SJCRH30 (cell line): ENCODE data around the gene FBXW10. TPM values are rescaled to one million over a fixed set of nuclear protein-coding genes. Genes with fewer than 3 reads are reported as not detected.
"Not testable (repeated sequence)": the region's sequence is repeated elsewhere in the genome, so short reads cannot be mapped to it uniquely, and the experiment has no call there.

Experiments used
- DNase-seq, 2 experiments: peaks; one replicate each; pipeline ENCODE4 v3.0.0-alpha.2; 2015 to 2020
- H3K27ac ChIP-seq: fragments of 250-450 bp; sonication (Bioruptor Pico); 2 replicates; pipeline ENCODE4 v1.5.1; 2020; ENCODE audit warnings: mild to moderate bottlenecking, moderate library complexity
- H3K27me3 ChIP-seq: fragments of 250-450 bp; sonication (Bioruptor Pico); 2 replicates; pipeline ENCODE4 v1.5.1; 2020; ENCODE audit warnings: mild to moderate bottlenecking, moderate library complexity
- H3K36me3 ChIP-seq: fragments of 250-450 bp; sonication (Bioruptor Pico); 2 replicates; pipeline ENCODE4 v1.5.1; 2020; ENCODE audit warnings: mild to moderate bottlenecking, moderate library complexity
- H3K4me1 ChIP-seq: fragments of 250-450 bp; sonication (Bioruptor Pico); 2 replicates; pipeline ENCODE4 v1.5.1; 2020; ENCODE audit warnings: mild to moderate bottlenecking, moderate library complexity
- H3K4me3 ChIP-seq: fragments of 250-450 bp; sonication (Bioruptor Pico); 2 replicates; pipeline ENCODE4 v1.5.1; 2020; ENCODE audit warnings: mild to moderate bottlenecking, moderate library complexity
- H3K9me3 ChIP-seq: fragments of 250-450 bp; sonication (Bioruptor Pico); replicated peaks from 2 replicates; pipeline ENCODE4 v1.5.1; 2020; ENCODE audit warnings: mild to moderate bottlenecking, moderate library complexity
- total RNA-seq: library from RNA; depleted of rRNA; stranded (reverse); fragments of >200 nt; shearing (Covaris generic); gene quantifications from 2 replicates; pipeline ENCODE4 v1.2.3, GENCODE V29; 2014; rRNA removed

The FBXW10 gene
- 0.15 and 0.20 TPM in 2 replicates for total RNA-seq

- not testable (repeated sequence) for H3K36me3 ChIP-seq, H3K9me3 ChIP-seq, H3K27me3 ChIP-seq, H3K4me1 ChIP-seq, H3K27ac ChIP-seq
- peak within 1 kb of the TSS; percentile 66 for H3K4me3 ChIP-seq
- DNase-seq = peak; percentile 22 to 52
These were observed at the start of gene FBXW10 for GRCh38 chr17:18743699-18744421. Gene FBXW10, plus strand, starts transcription at chr17:18744054. Its CDS starts 191 bp downstream, at chr17:18744245.

GRCh38 chr17:18695143-18695542 lies 48.7 kb upstream of the FBXW10 start:
- peak in 1 of 2 experiments; percentile 34 for DNase-seq
- H3K9me3 ChIP-seq, H3K27ac ChIP-seq, H3K4me1 ChIP-seq, H3K36me3 ChIP-seq, H3K27me3 ChIP-seq, H3K4me3 ChIP-seq: not testable (repeated sequence)

GRCh38 chr17:18698473-18699103 lies 45.3 kb upstream of the FBXW10 start:
- peak overlapping the region; percentile 67 for H3K4me3 ChIP-seq
- H3K27me3 ChIP-seq, DNase-seq, H3K9me3 ChIP-seq, H3K27ac ChIP-seq, H3K36me3 ChIP-seq, H3K4me1 ChIP-seq: not testable (repeated sequence)

- H3K4me3 ChIP-seq, H3K27me3 ChIP-seq, H3K36me3 ChIP-seq, DNase-seq, H3K9me3 ChIP-seq, H3K27ac ChIP-seq, H3K4me1 ChIP-seq: not testable (repeated sequence)
These were observed 37.9 kb upstream of the FBXW10 start for GRCh38 chr17:18705955-18706354.

- H3K9me3 ChIP-seq, H3K27me3 ChIP-seq, H3K36me3 ChIP-seq, DNase-seq, H3K27ac ChIP-seq, H3K4me3 ChIP-seq, H3K4me1 ChIP-seq: not testable (repeated sequence)
These were observed 35.6 kb upstream of the FBXW10 start for GRCh38 chr17:18708215-18708614.

- not testable (repeated sequence) for H3K4me1 ChIP-seq, H3K36me3 ChIP-seq, H3K9me3 ChIP-seq, H3K4me3 ChIP-seq, H3K27me3 ChIP-seq, H3K27ac ChIP-seq
- DNase-seq = peak; percentile 83 to 89
These were observed 31.4 kb upstream of the FBXW10 start for GRCh38 chr17:18712354-18712999.

GRCh38 chr17:18718643-18719427 lies 25.0 kb upstream of the FBXW10 start:
- Histone ChIP-seq H3K4me1 (peaks cover 11% of the 10 kb centered on the region), H3K27ac (peak overlapping the region; percentile 26; the same call in 1 of the 2 replicates)
- H3K36me3 ChIP-seq, H3K4me3 ChIP-seq, H3K27me3 ChIP-seq, H3K9me3 ChIP-seq: not testable (repeated sequence)
- peak; percentile 89 to 90 for DNase-seq

- H3K9me3 ChIP-seq, DNase-seq, H3K36me3 ChIP-seq, H3K27me3 ChIP-seq, H3K4me3 ChIP-seq: not testable (repeated sequence)
- Histone ChIP-seq H3K4me1 (peaks cover 11% of the 10 kb centered on the region), H3K27ac (peak overlapping the region; percentile 26; the same call in 1 of the 2 replicates)
These were observed 24.3 kb upstream of the FBXW10 start for GRCh38 chr17:18719428-18720110.

- H3K9me3 ChIP-seq, H3K36me3 ChIP-seq, H3K27me3 ChIP-seq, DNase-seq: not testable (repeated sequence)
- Histone ChIP-seq H3K4me3 (peak overlapping the region; percentile 28), H3K27ac (peak overlapping the region; percentile 82), H3K4me1 (peaks cover 11% of the 10 kb centered on the region)
These were observed 21.9 kb upstream of the FBXW10 start for GRCh38 chr17:18721775-18722547.

- H3K4me1 ChIP-seq = peaks cover 11% of the 10 kb centered on the region
- H3K27me3 ChIP-seq, H3K9me3 ChIP-seq, H3K4me3 ChIP-seq, H3K27ac ChIP-seq, DNase-seq, H3K36me3 ChIP-seq: not testable (repeated sequence)
These were observed 21.2 kb upstream of the FBXW10 start for GRCh38 chr17:18722612-18723011.

GRCh38 chr17:18723509-18723908 lies 20.3 kb upstream of the FBXW10 start:
- H3K27me3 ChIP-seq, DNase-seq, H3K36me3 ChIP-seq, H3K27ac ChIP-seq, H3K9me3 ChIP-seq, H3K4me3 ChIP-seq: not testable (repeated sequence)
- H3K4me1 ChIP-seq = peaks cover 11% of the 10 kb centered on the region

- not testable (repeated sequence) for DNase-seq, H3K27me3 ChIP-seq, H3K4me1 ChIP-seq, H3K4me3 ChIP-seq, H3K27ac ChIP-seq, H3K9me3 ChIP-seq
- H3K36me3 ChIP-seq = peaks cover 10% of the 10 kb centered on the region
These were observed 11.4 kb upstream of the FBXW10 start for GRCh38 chr17:18732438-18732837.

GRCh38 chr17:18733350-18733749 lies 10.5 kb upstream of the FBXW10 start:
- H3K36me3 ChIP-seq = peaks cover 10% of the 10 kb centered on the region
- not testable (repeated sequence) for H3K4me3 ChIP-seq, H3K27me3 ChIP-seq, H3K27ac ChIP-seq, H3K4me1 ChIP-seq, DNase-seq, H3K9me3 ChIP-seq
